ENCODE measurements around the gene SPHK1.
"Not testable (repeated sequence)": the region's sequence is repeated elsewhere in the genome, so short reads cannot be mapped to it uniquely, and the experiment has no call there.

The SPHK1 gene, protein sequence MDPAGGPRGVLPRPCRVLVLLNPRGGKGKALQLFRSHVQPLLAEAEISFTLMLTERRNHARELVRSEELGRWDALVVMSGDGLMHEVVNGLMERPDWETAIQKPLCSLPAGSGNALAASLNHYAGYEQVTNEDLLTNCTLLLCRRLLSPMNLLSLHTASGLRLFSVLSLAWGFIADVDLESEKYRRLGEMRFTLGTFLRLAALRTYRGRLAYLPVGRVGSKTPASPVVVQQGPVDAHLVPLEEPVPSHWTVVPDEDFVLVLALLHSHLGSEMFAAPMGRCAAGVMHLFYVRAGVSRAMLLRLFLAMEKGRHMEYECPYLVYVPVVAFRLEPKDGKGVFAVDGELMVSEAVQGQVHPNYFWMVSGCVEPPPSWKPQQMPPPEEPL

DNA sequence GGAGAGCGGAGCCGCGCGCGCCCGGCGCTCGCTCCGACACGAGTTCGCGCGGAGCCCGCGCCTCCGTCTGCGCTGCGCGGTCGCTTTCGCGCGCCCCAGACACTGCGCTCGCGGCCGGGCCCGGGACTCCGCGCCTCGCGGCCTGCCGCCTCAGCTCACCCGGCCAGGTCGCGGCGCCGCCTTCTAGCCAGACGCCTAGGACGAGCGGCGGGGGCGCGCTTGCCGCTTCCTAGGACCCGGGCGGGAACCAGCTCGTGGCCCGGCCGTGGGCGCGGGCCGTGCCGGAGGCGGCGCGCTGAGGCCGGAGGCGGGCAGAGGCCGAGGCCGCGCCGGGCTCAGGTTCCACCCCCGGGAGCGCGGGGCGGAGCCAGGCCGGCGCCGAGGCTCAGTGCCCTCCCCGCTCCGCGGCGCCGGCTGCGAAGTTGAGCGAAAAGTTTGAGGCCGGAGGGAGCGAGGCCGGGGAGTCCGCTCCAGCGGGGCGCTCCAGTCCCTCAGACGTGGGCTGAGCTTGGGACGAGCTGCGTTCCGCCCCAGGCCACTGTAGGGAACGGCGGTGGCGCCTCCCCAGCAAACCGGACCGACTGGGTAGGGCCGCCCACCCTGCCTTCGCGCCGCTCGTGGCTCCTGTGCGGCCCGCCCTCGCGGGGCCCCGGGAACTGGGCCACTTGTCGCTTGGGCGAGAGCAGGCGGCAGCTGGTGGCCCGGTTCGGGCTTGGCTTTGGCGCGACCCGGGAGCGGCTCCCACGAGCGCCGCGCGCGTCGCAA lies at the start of gene SPHK1:
SPHK1 (plus strand) TSS at position 388 of the 765 bp plus-strand sequence. CDS start 1,036 bp downstream, outside the sequence.
- peak; percentile 45 for DNase-seq (ENCODE audit: low read depth)

- DNase-seq (ENCODE audit: low read depth) = no peak
Measured at GRCh38 chr17:76335716-76336381, 48.6 kb upstream of the SPHK1 start.

GRCh38 chr17:76336756-76337412 lies 47.5 kb upstream of the SPHK1 start:
- no peak for DNase-seq (ENCODE audit: low read depth)

DNA sequence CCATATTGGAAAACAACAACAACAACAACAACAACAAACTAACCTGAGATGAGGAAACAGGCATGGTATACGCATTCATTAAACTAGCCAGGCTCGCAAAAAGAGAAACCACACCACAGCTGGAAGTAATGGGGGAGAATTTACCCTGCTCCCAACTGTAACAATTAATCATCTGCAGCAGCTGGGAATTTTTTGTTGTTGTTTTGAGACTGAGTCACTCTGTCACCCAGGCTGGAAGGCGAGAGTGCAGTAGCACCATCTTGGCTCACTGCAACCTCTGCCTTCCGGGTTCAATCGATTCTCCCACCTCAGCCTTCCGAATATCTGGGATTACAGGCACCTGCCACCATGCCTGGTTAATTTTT lies 47.0 kb upstream of the SPHK1 start:
- no peak for DNase-seq (ENCODE audit: low read depth)

DNA sequence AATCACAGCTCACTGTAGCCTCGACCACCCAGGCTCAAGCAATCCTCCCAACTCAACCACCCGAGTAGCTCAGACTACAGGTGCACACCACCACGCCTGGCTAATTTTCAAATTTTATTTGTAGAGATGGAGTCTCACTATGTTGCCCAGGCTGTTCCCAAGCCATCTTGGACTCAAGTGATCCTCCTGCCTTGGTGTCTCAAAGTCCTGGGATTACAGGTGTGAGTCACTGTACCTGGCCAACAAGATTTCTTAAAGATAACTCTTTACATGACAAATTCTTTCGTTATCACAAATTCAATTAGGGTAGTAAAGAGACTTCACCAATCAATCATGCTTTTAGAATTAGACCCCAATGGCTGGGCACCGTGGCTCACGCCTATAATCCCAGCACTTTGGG lies 43.1 kb upstream of the SPHK1 start:
- no peak for DNase-seq (ENCODE audit: low read depth)

DNA sequence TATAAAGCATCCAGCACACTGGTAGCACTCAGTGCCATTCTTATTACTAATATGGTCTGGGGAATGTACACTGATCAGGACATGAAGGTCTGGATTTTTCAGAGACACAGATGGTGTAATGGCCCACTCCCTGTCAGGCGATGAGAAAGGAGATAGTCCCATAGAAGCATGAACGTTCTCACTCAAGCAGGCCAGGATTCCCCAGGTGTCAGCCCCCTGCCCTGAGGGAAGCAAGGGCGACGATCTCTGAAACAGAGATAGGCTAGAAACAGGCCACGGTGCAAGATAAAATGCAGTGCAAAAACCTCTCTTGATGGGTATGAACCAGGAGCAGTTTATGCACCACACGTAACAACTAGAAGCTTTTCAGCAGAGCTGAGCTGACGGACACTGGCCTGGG lies 41.3 kb upstream of the SPHK1 start:
- no peak for DNase-seq (ENCODE audit: low read depth)

- DNase-seq (ENCODE audit: low read depth) = peak; percentile 39
Measured at GRCh38 chr17:76345377-76345974, 38.9 kb upstream of the SPHK1 start.

- DNase-seq (ENCODE audit: low read depth) = not testable (repeated sequence)
Measured at GRCh38 chr17:76346936-76347335, 37.5 kb upstream of the SPHK1 start.

GRCh38 chr17:76350463-76350862 lies 33.9 kb upstream of the SPHK1 start:
- DNase-seq (ENCODE audit: low read depth) = no peak

- no peak for DNase-seq (ENCODE audit: low read depth)
Measured at GRCh38 chr17:76351526-76352071, 32.8 kb upstream of the SPHK1 start.

DNA sequence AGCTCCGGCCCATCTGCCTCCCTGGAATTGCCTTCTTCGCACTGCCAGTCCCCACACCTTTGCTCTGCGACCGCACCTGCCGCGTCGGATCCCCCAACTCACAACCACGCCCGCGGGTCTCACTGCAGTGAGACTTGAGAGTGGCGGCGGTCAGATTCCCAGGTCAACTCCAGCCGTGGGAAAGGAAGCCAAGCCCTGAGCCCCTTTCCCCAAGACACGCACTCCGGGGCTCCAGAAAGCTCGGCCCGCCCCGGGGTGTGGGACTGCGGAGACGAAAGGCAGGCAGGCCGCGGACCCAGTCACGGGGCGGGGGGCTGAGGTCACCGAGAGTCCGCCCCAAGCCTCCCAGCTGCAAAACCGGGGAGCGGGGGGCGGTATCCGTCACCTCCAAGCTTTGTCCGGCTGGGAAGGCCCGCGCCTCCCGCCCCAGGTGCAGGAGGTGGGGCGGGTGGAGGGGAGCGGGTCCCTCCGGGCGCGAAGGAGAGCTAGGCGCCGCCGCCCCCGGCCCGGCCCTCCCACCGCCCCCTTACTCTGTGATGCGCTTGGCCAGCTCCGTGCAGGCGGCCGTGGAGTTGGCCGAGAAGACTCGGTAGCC lies 31.3 kb upstream of the SPHK1 start:
- DNase-seq (ENCODE audit: low read depth) = no peak

- DNase-seq (ENCODE audit: low read depth) = peak; percentile 75
Measured at GRCh38 chr17:76353599-76354316, 30.7 kb upstream of the SPHK1 start, which contains the start of gene PRPSAP1. Gene PRPSAP1 (minus strand): TSS chr17:76353916. CDS start chr17:76353703, 213 bp downstream.

GRCh38 chr17:76354317-76354729 lies 30.1 kb upstream of the SPHK1 start:
- no peak for DNase-seq (ENCODE audit: low read depth)

- no peak for DNase-seq (ENCODE audit: low read depth)
Measured at GRCh38 chr17:76354747-76355310, 29.6 kb upstream of the SPHK1 start.

DNA sequence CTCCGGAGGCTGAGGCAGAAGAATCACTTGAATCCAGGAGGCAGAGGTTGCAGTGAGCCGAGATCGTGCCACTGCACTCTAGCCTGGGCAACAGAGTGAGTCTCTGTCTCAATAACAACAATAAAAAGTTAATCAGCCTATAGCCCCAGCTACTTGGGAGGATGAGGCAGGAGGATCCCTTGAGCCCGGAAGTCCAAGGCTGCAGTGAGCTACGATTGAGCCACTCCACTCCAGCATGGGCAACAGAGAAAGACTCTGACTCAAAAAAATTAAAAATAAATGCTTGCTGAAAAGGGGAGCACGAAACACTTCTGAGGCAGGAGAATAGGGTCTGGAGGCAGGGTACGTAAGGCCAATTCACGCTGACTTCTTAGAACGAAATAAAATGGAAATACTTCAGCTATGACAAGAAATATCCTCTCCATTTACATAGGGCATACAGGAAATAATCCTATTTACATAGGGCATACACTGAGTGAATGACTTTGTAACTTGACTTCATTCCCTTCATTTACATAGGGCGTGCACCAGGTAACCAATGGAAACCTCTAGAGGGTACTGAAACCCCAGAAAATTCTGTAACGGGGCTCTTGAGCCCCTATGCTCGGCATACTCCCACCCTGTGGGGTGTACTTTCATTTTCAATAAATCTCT lies 27.5 kb upstream of the SPHK1 start:
- DNase-seq (ENCODE audit: low read depth) = no peak

- DNase-seq (ENCODE audit: low read depth) = no peak
Measured at GRCh38 chr17:76357597-76358158, 26.7 kb upstream of the SPHK1 start.

DNA sequence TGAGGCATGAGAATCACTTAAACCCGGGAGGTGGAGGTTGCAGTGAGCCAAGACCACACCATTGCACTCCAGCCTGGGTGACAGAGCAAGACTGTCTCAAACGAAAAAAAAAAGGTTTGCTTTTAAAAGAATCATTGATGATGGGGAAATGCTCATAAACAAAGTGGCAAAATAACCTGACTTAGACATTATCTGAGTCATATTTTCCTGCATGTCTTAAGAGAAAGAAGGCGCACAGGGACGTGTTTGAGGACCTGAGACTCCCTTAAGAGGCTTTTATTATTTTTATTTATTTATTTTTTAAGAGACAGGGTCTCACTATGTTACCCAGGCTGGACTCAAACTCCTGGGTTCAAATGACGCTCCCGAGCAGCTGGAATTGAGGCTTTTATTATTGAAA lies 25.0 kb upstream of the SPHK1 start:
- DNase-seq (ENCODE audit: low read depth) = no peak

DNA sequence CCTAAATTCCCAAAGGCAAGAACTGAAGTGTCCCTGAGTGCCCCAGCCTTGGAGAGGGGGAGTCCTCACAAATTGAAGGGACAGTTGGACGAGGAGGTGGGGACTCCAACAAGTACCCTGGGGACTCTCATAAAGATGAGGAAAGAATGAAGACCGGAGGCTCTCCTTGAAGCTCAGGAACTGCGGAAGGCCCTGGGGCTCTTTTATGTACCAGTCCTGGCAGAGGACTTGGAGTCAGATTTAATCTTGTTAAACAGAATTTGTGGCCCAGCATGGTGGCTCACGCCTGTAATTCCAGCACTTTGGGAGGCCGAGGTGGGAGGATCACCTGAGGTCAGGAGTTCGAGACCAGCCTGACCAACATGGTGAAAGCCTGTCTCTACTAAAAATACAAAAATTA lies 24.6 kb upstream of the SPHK1 start:
- DNase-seq (ENCODE audit: low read depth) = not testable (repeated sequence)

DNA sequence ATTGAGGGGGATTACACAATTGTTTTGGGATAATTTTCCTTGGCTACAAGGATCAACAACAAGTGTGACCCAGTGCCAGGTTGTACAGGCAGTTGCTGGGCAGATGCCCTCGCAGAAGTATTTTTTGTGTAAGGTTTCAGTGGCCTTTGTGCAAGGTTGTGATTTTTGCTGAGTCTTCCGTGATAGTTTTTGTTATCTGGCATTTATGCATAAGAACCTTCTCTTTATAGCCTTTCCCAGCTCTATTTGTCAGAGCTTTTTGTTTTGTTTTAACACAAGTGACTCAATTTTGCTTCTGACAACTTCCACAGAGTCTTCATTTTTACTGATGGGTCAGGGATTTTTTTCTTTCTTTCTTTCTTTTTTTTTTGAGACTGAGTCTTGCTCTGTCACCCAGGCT lies 23.9 kb upstream of the SPHK1 start:
- no peak for DNase-seq (ENCODE audit: low read depth)

Measured in fibroblast of the conjunctiva (primary cell).